Measurements from ENCODE around the gene C19orf47. TPM values are rescaled to one million over a fixed set of nuclear protein-coding genes. Genes with fewer than 3 reads are reported as not detected.
"Not testable (repeated sequence)": the region's sequence is repeated elsewhere in the genome, so short reads cannot be mapped to it uniquely, and the experiment has no call there.

The C19orf47 gene
- polyA plus RNA-seq, 4 donors: 9.7 to 16.8 (median 14.1) TPM

- DNase-seq (ENCODE audit: low read depth in 4 of 4, low spot score in 2 of 4): no peak
Observed at GRCh38 chr19:40377876-40378385, 29.7 kb upstream of the C19orf47 start.

GRCh38 chr19:40376286-40376862, 28.2 kb upstream of the C19orf47 start:
- no peak for DNase-seq (ENCODE audit: low read depth in 4 of 4, low spot score in 2 of 4)

GRCh38 chr19:40374084-40374483, 25.9 kb upstream of the C19orf47 start:
- DNase-seq (ENCODE audit: low read depth in 4 of 4, low spot score in 2 of 4): no peak

GRCh38 chr19:40371802-40372122, 23.6 kb upstream of the C19orf47 start:
- DNase-seq (ENCODE audit: low read depth in 4 of 4, low spot score in 2 of 4): no peak

DNA sequence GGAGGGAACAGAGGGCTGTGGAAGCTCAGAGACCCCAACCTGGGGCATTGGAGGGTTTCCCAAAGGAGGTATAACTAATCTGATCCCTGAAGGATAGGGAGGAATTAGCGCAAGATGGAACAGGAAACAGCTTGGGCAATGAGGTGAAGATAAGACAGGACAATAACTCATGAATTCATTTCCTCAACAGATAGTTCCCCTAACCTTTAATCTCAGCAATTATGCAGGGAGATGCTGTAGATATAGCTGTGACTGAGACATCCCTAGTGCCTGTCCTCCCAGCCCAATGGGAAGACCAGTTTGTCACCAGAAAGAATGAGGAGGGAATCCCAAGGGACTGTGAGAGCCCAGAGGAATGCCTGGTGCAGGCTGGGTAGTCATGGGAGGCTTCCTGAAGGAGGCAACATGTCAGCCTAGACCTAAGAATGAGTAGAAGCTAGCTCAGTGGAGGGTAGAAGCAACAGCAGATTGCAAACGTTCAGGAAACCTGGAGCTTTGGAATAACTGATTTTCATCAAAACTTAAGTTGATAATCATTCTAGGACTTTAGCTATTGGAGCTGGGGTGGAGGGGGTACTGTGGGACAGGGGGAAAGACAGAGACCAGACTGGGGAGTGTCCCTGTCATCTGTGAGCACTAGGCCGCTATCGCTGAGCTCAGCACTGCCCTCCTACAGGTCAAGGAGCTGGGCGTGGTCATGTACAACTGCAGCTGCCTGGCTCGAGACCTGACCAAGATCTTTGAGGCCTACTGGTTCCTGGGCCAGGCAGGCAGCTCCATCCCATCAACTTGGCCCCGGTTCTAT, 23.0 kb upstream of the C19orf47 start:
- DNase-seq (ENCODE audit: low read depth in 4 of 4, low spot score in 2 of 4): no peak

DNA sequence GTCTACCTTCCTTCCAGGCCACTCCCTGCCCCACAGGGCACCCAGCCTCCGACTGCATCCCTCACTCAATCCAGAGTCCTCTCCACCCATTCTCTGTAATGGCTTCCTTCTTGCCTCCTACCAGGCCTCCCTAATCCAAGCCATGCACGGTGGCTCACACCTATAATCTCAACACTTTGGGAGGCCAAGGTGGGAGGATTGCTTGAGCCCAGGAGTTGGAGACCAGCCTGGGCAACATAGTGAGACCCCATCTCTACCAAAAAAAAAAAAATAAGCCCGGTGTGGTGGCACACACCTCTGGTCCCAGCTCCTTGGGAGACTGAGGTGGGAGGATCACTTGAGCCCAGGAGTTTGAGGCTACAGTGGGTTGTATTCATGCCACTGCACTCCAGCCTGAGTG, 22.1 kb upstream of the C19orf47 start:
- not testable (repeated sequence) for DNase-seq (ENCODE audit: low read depth in 4 of 4, low spot score in 2 of 4)

DNA sequence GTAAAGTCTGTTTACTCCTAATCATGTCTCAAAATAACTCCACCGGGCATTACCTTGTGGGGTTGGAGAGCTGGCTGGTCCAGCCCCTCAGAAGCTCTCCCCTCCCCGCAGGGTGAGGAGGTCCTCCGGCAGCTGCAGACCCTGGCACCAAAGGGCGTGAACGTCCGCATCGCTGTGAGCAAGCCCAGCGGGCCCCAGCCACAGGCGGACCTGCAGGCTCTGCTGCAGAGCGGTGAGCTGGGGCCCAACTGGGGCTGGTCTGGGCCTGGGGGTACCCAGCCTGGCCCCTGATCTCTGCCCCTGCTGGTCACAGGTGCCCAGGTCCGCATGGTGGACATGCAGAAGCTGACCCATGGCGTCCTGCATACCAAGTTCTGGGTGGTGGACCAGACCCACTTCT, 21.6 kb upstream of the C19orf47 start:
- no peak for DNase-seq (ENCODE audit: low read depth in 4 of 4, low spot score in 2 of 4)

- no peak for DNase-seq (ENCODE audit: low read depth in 4 of 4, low spot score in 2 of 4)
Observed at GRCh38 chr19:40367577-40368434, 19.6 kb upstream of the C19orf47 start.

DNA sequence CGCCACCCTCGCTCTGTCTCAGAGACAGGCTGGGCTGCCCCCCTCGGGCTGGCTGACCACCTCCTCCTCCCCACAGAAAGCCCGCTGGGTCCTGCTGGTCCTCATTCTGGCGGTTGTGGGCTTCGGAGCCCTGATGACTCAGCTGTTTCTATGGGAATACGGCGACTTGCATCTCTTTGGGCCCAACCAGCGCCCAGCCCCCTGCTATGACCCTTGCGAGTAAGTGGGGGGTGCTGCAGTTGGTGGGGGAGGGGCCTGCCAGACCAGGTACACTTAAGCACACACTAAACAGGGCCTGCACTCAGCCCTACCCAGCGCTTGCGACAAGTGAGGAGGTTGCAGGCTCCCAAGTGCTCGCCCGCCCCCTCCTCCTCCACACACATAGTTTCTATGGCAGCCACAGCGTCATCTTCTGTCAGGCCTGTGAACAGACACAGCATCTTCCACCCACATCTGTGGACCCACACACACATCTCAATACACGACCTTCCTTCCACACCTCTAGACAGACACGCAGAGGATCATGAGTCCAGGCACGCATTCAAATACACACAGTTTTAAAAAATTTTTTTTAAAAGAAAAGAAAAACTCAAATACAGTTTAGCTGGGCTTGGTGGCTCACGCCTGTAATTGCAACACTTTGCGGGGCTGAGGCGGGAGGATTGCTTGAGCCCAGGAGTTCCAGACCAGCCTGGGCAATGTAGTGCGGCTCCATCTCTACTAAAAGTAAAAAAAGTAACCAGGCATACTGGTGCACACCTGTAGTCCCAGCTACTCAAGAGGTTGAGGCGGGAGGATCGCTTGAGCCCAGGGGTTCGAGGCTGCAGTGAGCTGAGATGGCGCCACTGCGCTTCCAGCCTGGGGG, 18.7 kb upstream of the C19orf47 start:
- DNase-seq (ENCODE audit: low read depth in 4 of 4, low spot score in 2 of 4): no peak

DNA sequence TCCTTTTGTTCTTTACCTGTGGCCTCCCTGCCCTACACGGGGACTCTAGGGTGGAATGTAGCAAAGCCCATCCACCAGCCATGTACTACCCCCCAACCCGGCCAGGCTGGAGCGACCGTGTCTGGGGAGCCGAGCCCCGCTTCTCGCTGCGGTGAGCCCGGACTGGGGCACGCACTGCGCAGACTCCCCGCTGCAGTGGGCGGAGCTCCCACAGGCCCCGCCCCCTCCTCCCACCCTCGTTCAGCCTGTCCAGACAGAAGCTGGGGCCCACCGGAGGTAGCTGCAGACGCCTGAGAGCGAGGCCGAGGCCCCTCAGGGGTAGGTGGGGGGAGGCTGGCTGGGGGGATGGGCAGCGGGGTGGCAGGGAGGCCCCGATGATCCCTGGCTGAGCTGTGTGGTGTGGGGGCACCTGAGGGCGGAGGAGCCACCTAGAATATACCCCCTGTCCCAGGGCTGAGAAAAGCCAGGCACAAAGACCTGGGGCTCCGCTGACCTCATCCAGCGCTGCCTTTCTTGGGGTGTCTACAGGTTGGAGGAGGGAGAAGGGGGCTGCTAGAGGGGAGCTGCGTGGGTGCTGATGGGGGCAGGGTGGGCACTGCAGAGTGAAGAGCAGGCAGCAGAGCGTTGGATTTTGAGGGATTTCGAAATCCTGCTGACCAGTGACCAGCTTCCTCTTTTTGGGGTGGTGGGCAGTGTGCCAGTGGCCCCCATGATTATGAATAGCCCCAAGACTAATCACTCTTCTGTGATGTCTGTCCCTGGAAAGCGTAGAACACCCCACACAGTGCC, 17.6 kb upstream of the C19orf47 start:
- DNase-seq (ENCODE audit: low read depth in 4 of 4, low spot score in 2 of 4): peak in 3 of 4 donors; percentile 68 to 80 (median 73)

- DNase-seq (ENCODE audit: low read depth in 4 of 4, low spot score in 2 of 4): no peak
Observed at GRCh38 chr19:40365010-40365409, 16.8 kb upstream of the C19orf47 start.

DNA sequence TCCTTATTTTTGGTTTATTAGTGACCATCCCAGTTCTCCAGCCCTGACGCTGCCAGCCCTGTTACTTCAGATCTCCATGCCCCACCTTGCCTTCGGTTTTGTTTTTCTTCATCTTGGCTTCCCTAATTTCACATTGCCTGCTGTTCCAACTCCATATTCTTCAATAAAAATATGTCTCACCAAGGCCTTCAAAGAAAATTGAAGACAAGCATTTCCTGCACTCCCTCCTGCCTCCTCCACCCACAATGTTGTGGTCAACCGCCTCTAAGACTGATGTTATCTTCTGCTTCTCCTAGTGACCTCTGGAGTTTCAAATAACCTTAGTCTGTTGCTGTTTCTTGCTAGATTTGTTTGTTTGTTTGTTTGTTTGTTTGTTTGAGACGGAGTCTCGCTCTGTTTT, 14.9 kb upstream of the C19orf47 start:
- DNase-seq (ENCODE audit: low read depth in 4 of 4, low spot score in 2 of 4): no peak

- DNase-seq (ENCODE audit: low read depth in 4 of 4, low spot score in 2 of 4): no peak
Observed at GRCh38 chr19:40362160-40362559, 14.0 kb upstream of the C19orf47 start.

DNA sequence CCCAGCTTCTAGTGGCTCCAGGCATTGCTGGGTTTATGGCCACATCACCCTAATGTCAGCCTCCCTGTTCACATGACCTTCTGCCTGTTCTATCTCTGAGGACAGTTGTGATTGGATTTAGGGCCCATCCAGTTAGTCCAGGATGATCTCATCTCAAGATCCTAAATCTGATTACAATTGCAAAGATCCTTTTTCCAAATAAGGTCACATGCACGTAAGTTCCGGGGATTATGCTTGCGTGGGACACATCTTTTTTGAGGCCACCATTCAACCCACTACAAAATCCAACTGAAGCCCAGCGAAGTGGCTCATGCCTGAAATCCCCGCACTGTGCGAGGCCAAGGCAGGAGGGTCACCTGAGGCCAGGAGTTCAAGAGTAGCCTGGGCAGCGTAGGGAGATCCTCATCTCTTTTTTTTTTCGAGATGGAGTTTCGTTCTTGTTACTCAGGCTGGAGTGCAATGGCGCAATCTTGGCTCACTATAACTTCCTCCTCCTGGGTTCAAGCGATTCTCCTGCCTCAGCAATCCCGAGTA, 12.6 kb upstream of the C19orf47 start:
- DNase-seq (ENCODE audit: low read depth in 4 of 4, low spot score in 2 of 4): no peak

GRCh38 chr19:40360020-40360707, 12.0 kb upstream of the C19orf47 start:
- DNase-seq (ENCODE audit: low read depth in 4 of 4, low spot score in 2 of 4): no peak

DNA sequence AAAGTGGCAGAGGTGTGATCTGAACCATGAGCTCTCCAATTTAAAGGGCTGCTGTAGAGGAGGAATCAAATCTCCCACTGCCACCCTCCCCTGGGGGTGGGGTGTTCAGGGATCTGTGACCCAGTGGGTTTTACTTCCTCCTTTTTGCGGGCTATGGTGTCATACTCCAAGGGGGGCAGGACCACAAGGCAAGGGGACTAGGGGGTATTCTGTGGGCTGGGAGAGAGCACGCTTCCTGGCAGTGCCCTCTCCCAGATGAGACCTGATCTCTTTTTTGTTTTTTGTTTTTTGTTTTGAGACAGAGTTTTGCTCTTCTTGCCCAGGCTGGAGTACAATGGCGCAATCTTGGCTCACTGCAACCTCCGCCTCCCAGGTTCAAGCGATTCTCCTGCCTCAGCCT, 10.6 kb upstream of the C19orf47 start:
- no peak for DNase-seq (ENCODE audit: low read depth in 4 of 4, low spot score in 2 of 4)

- no peak for DNase-seq (ENCODE audit: low read depth in 4 of 4, low spot score in 2 of 4)
Observed at GRCh38 chr19:40357640-40358039, 9.4 kb upstream of the C19orf47 start.

DNA sequence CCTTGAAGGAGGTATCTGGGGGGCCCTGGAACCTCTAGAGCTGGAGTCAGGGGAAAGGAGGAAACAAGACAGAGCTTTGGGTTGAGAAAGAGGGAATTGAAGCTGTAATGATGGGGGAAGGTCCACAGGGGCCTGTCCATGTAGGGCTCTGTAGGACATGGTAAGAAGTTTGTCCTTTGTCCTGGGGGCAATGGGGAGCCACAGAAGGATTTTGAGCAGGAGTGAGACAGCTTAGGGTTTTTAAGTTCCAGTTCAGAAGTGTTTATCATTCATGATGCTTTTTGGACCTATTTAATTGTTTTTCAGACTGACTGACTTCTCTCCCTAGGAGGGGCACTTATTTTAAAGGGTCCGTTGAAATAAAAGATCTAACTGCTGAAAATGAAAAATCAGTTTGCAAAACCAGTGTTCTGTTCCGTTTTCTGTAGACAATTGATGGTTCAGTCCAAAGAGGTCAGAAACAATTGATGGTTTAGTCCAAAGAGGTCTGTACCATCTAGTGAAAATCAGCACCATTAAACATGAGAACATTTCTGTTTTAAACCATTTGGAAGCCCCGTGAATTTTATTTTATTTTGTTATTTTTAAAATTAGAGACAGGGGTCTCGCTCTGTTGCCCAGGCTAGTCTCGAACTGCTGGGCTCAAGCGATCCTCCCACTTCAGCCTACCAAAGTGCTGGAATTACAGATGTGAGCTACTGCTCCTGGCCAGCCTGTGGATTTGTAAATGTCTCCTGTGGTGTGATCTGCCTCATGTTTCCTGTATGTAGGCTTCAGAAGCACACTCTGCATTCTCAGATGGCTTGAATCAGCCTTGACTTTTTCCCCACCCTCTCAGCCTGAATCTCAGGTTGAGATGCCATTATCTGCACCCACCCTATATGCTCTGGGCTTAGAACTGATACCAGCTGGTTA, 8.7 kb upstream of the C19orf47 start:
- no peak for DNase-seq (ENCODE audit: low read depth in 4 of 4, low spot score in 2 of 4)

Data from left renal cortex interstitium (tissue), 4 donors.